H1 (cell line): ENCODE data around the gene XPNPEP1. TPM values are rescaled to one million over a fixed set of nuclear protein-coding genes. Genes with fewer than 3 reads are reported as not detected.
A peak's percentile ranks its signal among the peaks of the same experiment; 100 is the strongest.

ENCODE experiments used
- CTCF ChIA-PET: fragments of 300-600 bp; sonication (Branson Sonifier 250); formaldehyde crosslinking; loops from one replicate; lab custom pipeline; 2021; ENCODE audit not compliant: partially characterized antibody; lab: Charles Lee
- POLR2A ChIA-PET: fragments of 300-600 bp; sonication (Branson Sonifier 250); formaldehyde crosslinking; loops from one replicate; lab custom pipeline; 2021; ENCODE audit warnings: inconsistent platforms; ENCODE audit not compliant: partially characterized antibody; lab: Charles Lee
- DNase-seq, 2 experiments: peaks; one replicate each; pipeline versions ENCODE4 v3.0.0 to v3.0.0-alpha.2; 2010 to 2022; ENCODE audit warnings: low spot score in 2 of 2, low read depth in 1 of 2, mixed read lengths in 1 of 2
- FAIRE-seq: peaks from 2 replicates; lab custom pipeline; 2011; peaks lifted over from hg19 to GRCh38; lab: Jason Lieb, UNC
- H2AFZ ChIP-seq: 2 replicates; pipeline ENCODE4 v1.8.1; 2012; ENCODE audit warnings: low read length, inconsistent platforms
- H2AK5ac ChIP-seq: 2 replicates; pipeline ENCODE4 v1.6.1; 2013; ENCODE audit warnings: low read depth, low read length
- H2BK120ac ChIP-seq: replicated peaks from 2 replicates; pipeline ENCODE3; 2013; ENCODE audit warnings: low read depth, low read length, inconsistent platforms
- H2BK12ac ChIP-seq: 2 replicates; pipeline ENCODE4 v1.6.1; 2013; ENCODE audit warnings: low read depth, low read length
- H2BK15ac ChIP-seq: 2 replicates; pipeline ENCODE4 v1.6.1; 2013; ENCODE audit warnings: low read length
- H2BK20ac ChIP-seq: 2 replicates; pipeline ENCODE4 v1.6.1; 2013; ENCODE audit warnings: low read length
- H2BK5ac ChIP-seq: 2 replicates; pipeline ENCODE4 v1.6.1; 2013; ENCODE audit warnings: low read depth, low read length
- H3K14ac ChIP-seq: 2 replicates; pipeline ENCODE4 v1.6.1; 2013; ENCODE audit warnings: inconsistent platforms; ENCODE audit not compliant: insufficient read length
- H3K18ac ChIP-seq: 2 replicates; pipeline ENCODE4 v1.6.1; 2013; ENCODE audit warnings: low read length; ENCODE audit errors: extremely low read depth
- H3K23ac ChIP-seq: 2 replicates; pipeline ENCODE4 v1.6.1; 2013; ENCODE audit warnings: inconsistent platforms; ENCODE audit not compliant: insufficient read length
- H3K23me2 ChIP-seq: 2 replicates; pipeline ENCODE4 v1.6.1; 2013; ENCODE audit warnings: low read depth, low read length
- H3K27ac ChIP-seq: 2 replicates; pipeline ENCODE4 v1.6.1; 2011; ENCODE audit warnings: low read depth, low read length, inconsistent platforms
- H3K27me3 ChIP-seq, 4 experiments: replicated peaks in 1 of 4; 1 replicate in 1 of 4; 2 replicates in 3 of 4; pipeline versions ENCODE4 v1.6.1 to v1.8.1; 2011 to 2013; ENCODE audit warnings: low read length in 3 of 4, mild to moderate bottlenecking in 3 of 4, inconsistent platforms in 2 of 4, mixed read lengths in 2 of 4, moderate library complexity in 1 of 4; ENCODE audit not compliant: control insufficient read depth in 3 of 4, insufficient read depth in 3 of 4; ENCODE audit errors: extremely low read depth in 1 of 4
- H3K36me3 ChIP-seq, 4 experiments: 2 replicates each; pipeline versions ENCODE4 v1.6.1 to v1.8.1; 2011 to 2013; ENCODE audit warnings: mild to moderate bottlenecking in 4 of 4, low read length in 3 of 4, moderate library complexity in 2 of 4, control low read depth in 1 of 4, inconsistent platforms in 1 of 4; ENCODE audit not compliant: insufficient read depth in 4 of 4, control insufficient read depth in 2 of 4
- H3K4ac ChIP-seq: replicated peaks from 2 replicates; pipeline ENCODE3; 2013; ENCODE audit warnings: low read length, low read depth, mixed read lengths, inconsistent platforms; ENCODE audit not compliant: insufficient read length
- H3K4me1 ChIP-seq, 4 experiments: replicated peaks in 1 of 4; 1 replicate in 1 of 4; 2 replicates in 3 of 4; pipeline versions ENCODE4 v1.6.1 to v1.8.1; 2011 to 2013; ENCODE audit warnings: low read length in 3 of 4, inconsistent platforms in 2 of 4, mixed read lengths in 1 of 4; ENCODE audit not compliant: insufficient read depth in 4 of 4, control insufficient read depth in 3 of 4
- H3K4me2 ChIP-seq, 2 experiments: 2 replicates each; pipeline versions ENCODE4 v1.6.1 to v1.8.1; 2011 to 2013; ENCODE audit warnings: low read depth in 2 of 2, low read length in 2 of 2, control low read depth in 1 of 2, inconsistent platforms in 1 of 2, mild to moderate bottlenecking in 1 of 2; ENCODE audit not compliant: insufficient read depth in 1 of 2
- H3K4me3 ChIP-seq, 4 experiments: fragments of 200-600, 300-600 bp in 1 of 4; sonication (generic), shearing (Covaris generic), sonication (Bioruptor Twin) in 1 of 4; 2 replicates each; pipeline versions ENCODE4 v1.5.1 to v1.8.1; 2011 to 2016; ENCODE audit warnings: low read length in 4 of 4, low read depth in 3 of 4, control low read depth in 2 of 4, inconsistent platforms in 2 of 4, mild to moderate bottlenecking in 2 of 4, mixed read lengths in 1 of 4, moderate library complexity in 1 of 4; ENCODE audit not compliant: insufficient read depth in 2 of 4; ENCODE audit errors: extremely low read depth in 1 of 4
- H3K56ac ChIP-seq: replicated peaks from 2 replicates; pipeline ENCODE3; 2013; ENCODE audit warnings: low read depth, mild to moderate bottlenecking, mixed read lengths, low read length, inconsistent platforms; ENCODE audit not compliant: insufficient read length
- H3K79me1 ChIP-seq: 2 replicates; pipeline ENCODE4 v1.6.1; 2013; ENCODE audit warnings: low read depth, low read length, control low read depth
- H3K79me2 ChIP-seq, 2 experiments: 2 replicates each; pipeline versions ENCODE4 v1.6.1 to v1.8.1; 2012 to 2013; ENCODE audit warnings: low read length in 2 of 2, mild to moderate bottlenecking in 2 of 2, inconsistent platforms in 1 of 2; ENCODE audit not compliant: insufficient read depth in 2 of 2, control insufficient read depth in 1 of 2
- H3K9ac ChIP-seq, 4 experiments: replicated peaks in 1 of 4; 1 replicate in 1 of 4; 2 replicates in 3 of 4; pipeline versions ENCODE4 v1.6.1 to v1.8.1; 2011 to 2013; ENCODE audit warnings: low read depth in 3 of 4, low read length in 3 of 4, control low read depth in 2 of 4, mild to moderate bottlenecking in 2 of 4, moderate library complexity in 2 of 4, inconsistent platforms in 1 of 4; ENCODE audit errors: extremely low read depth in 1 of 4
- H3K9me3 ChIP-seq, 2 experiments: 2 replicates each; pipeline versions ENCODE4 v1.6.1 to v1.8.1; 2012 to 2013; ENCODE audit warnings: mild to moderate bottlenecking in 2 of 2, moderate library complexity in 2 of 2, control low read depth in 1 of 2, inconsistent platforms in 1 of 2, low read depth in 1 of 2, low read length in 1 of 2, mixed read lengths in 1 of 2; ENCODE audit not compliant: insufficient read depth in 2 of 2
- H4K20me1 ChIP-seq, 2 experiments: replicated peaks in 1 of 2; 2 replicates each; pipeline versions ENCODE3 to v1.8.1; 2011 to 2013; ENCODE audit warnings: inconsistent platforms in 2 of 2, low read length in 2 of 2, mild to moderate bottlenecking in 1 of 2; ENCODE audit not compliant: insufficient read depth in 2 of 2, control insufficient read depth in 1 of 2
- H4K5ac ChIP-seq: 2 replicates; pipeline ENCODE4 v1.6.1; 2013; ENCODE audit warnings: low read length, low read depth, mixed read lengths, inconsistent platforms; ENCODE audit not compliant: insufficient read length
- H4K8ac ChIP-seq: 2 replicates; pipeline ENCODE4 v1.8.0; 2013; ENCODE audit warnings: mild to moderate bottlenecking, moderate library complexity, low read length, inconsistent platforms; ENCODE audit not compliant: insufficient read depth; ENCODE audit errors: extremely low read depth
- H4K91ac ChIP-seq: replicated peaks from 2 replicates; pipeline ENCODE3; 2013; ENCODE audit warnings: low read length, mixed read lengths, inconsistent platforms; ENCODE audit not compliant: insufficient read length
- BACH1 ChIP-seq: IDR thresholded peaks from 2 replicates; pipeline ENCODE4 v1.6.1; 2012; ENCODE audit warnings: low read length, improper control_type of control experiment
- CEBPB ChIP-seq: IDR thresholded peaks from 2 replicates; pipeline ENCODE4 v1.6.1; 2012; ENCODE audit warnings: low read depth, low read length
- CREB1 ChIP-seq: IDR thresholded peaks from 2 replicates; pipeline ENCODE4 v1.6.1; 2012; ENCODE audit warnings: inconsistent platforms
- KDM4A ChIP-seq: IDR thresholded peaks from one replicate; pipeline ENCODE4 v1.7.1; 2012; ENCODE audit warnings: low read depth, mild to moderate bottlenecking, moderate library complexity, low read length, inconsistent platforms; ENCODE audit not compliant: severe bottlenecking
- POLR2A ChIP-seq, 2 experiments: IDR thresholded peaks; 1 replicate in 1 of 2; 2 replicates in 1 of 2; pipeline ENCODE4 v1.6.1; 2011; ENCODE audit warnings: low read depth in 2 of 2, low read length in 2 of 2, mild to moderate bottlenecking in 2 of 2; ENCODE audit errors: control extremely low read depth in 1 of 2
- RBBP5 ChIP-seq: IDR thresholded peaks from 2 replicates; pipeline ENCODE4 v1.7.1; 2012; ENCODE audit warnings: low read depth, mild to moderate bottlenecking, inconsistent platforms, low read length, moderate library complexity, borderline replicate concordance
- SIX5 ChIP-seq: IDR thresholded peaks from 2 replicates; pipeline ENCODE4 v1.6.1; 2011; ENCODE audit warnings: mild to moderate bottlenecking, low read depth, low read length
- TBP ChIP-seq: IDR thresholded peaks from 2 replicates; pipeline ENCODE4 v1.6.1; 2011; ENCODE audit warnings: low read depth, low read length, improper control_type of control experiment
- WGBS, 2 experiments: shearing (Covaris generic) in 1 of 2; methylation state at CpG; one replicate each; pipeline versions ENCODE4 v1.1.6 to v1.1.7; 2013 to 2015; ENCODE audit warnings: low lambda C conversion rate in 2 of 2, mixed read lengths in 2 of 2, inconsistent platforms in 1 of 2, low coverage in 1 of 2, missing lambda C conversion rate in 1 of 2; ENCODE audit not compliant: insufficient replicate concordance in 2 of 2, insufficient coverage in 1 of 2, insufficient read length in 1 of 2; ENCODE audit errors: extremely low coverage in 1 of 2, missing lambda C conversion rate in 1 of 2; 5-methylcytosine and 5-hydroxymethylcytosine counted together
- long read RNA-seq, 2 experiments: library from RNA in 1 of 2; library from capped mRNA in 1 of 2; stranded (forward); transcript quantifications; one replicate each; pipeline ENCODE4 v2.0.0, GENCODE V29; 2021; ENCODE audit warnings: inconsistent platforms in 1 of 2
- polyA minus RNA-seq, 3 experiments: library from RNA; depleted of rRNA, polyadenylated mRNA; stranded (reverse); fragments of >200 nt; gene quantifications; 1 replicate in 2 of 3; 2 replicates in 1 of 3; pipeline ENCODE4 v1.2.3, GENCODE V29; 2011
- polyA plus RNA-seq, 7 experiments: library from polyadenylated mRNA; depleted of rRNA in 3 of 7; stranded (reverse) in 5 of 7; unstranded in 2 of 7; fragments of >200 nt in 5 of 7; fragments of 200-250 nt in 2 of 7; gene quantifications; 1 replicate in 5 of 7; 2 replicates in 1 of 7; 4 replicates in 1 of 7; pipeline versions ENCODE4 v1.2.1 to v1.2.3, GENCODE V29; 2011 to 2013; ENCODE audit warnings: missing spikeins in 2 of 7, mixed read lengths in 2 of 7
- total RNA-seq: library from RNA; stranded (reverse); fragmentation: NEBNext Ultra II Directional; extraction: Animal tissue kit (Norgen Biotek cat#: 25700); gene quantifications from 2 replicates; pipeline ENCODE4 v1.2.1, GENCODE V29; 2021

Gene XPNPEP1
- total RNA-seq (49.7 and 61.1 TPM in 2 replicates), polyA plus RNA-seq (2011; rRNA removed) (201 TPM in 2 replicates), polyA minus RNA-seq (2011; rRNA and poly(A)+ RNA removed) (329 and 459 TPM in 2 replicates)
- 147 TPM for polyA plus RNA-seq (2011; cell fraction: cytosol; rRNA removed)
- polyA plus RNA-seq (2011; cell fraction: nucleus; rRNA removed), result 319 TPM
- 47.4 to 54.6 TPM (median 51.3 TPM) in 4 replicates for polyA plus RNA-seq (2012, experiment 1 of 2)
- 26.3 TPM for polyA plus RNA-seq (2012, experiment 2 of 2)
- polyA plus RNA-seq (2013, experiment 1 of 2), result 35.6 TPM
- polyA plus RNA-seq (2013, experiment 2 of 2), result 34.4 TPM
- 84.0 TPM for polyA minus RNA-seq (2011; cell fraction: cytosol; rRNA and poly(A)+ RNA removed)
- polyA minus RNA-seq (2011; cell fraction: nucleus; rRNA and poly(A)+ RNA removed), result 113 TPM
- long read RNA-seq, experiment 1, transcript XPNPEP1-218 (21 exons, 2,539 nt), result major isoform, 7 of 33 reads
- long read RNA-seq, experiment 1, partial matches to known transcripts, result 14 of 33 reads
- long read RNA-seq, experiment 1, other reads (novel, unspliced or antisense), result 11 of 33 reads
- long read RNA-seq, experiment 2, transcript XPNPEP1-218 (21 exons, 2,539 nt), result major isoform, 21 of 41 reads
- long read RNA-seq, experiment 2, partial matches to known transcripts, result 11 of 41 reads
- long read RNA-seq, experiment 2, other reads (novel, unspliced or antisense), result 8 of 41 reads

- Histone ChIP-seq H2BK12ac (peak within 1 kb of the TSS; percentile 98), H3K4me3 (peak within 1 kb of the TSS; percentile 42 to 87 (median 70)), H3K23me2 (peaks cover 8% of the 10 kb centered on the region), H3K79me2 (peaks cover 0 to 14% of the 10 kb centered on the region in 2 experiments; a peak in 2 of 4 replicates), H2AK5ac (peak within 1 kb of the TSS; percentile 65; the same call in 1 of the 2 replicates), H3K18ac (peak within 1 kb of the TSS; percentile 93), H2BK15ac (peak within 1 kb of the TSS; percentile 12; the same call in 1 of the 2 replicates), H3K79me1 (peaks cover 2% of the 10 kb centered on the region), H4K8ac (peak within 1 kb of the TSS; percentile 88), H4K91ac (peak within 1 kb of the TSS; percentile 71), H2BK120ac (peak within 1 kb of the TSS; percentile 61), H3K14ac (no peak within 1 kb of the TSS), H3K9me3 (no peaks in the 10 kb centered on the region), H4K20me1 (no peaks in the 10 kb centered on the region), H3K36me3 (no peaks in the 10 kb centered on the region; a peak in 1 of 8 replicates), H3K4me1 (peaks cover 6 to 20% (median 12%) of the 10 kb centered on the region in 4 experiments), H3K9ac (peak within 1 kb of the TSS; percentile 3 to 97 (median 42); a peak in 5 of 7 replicates), H3K56ac (no peak within 1 kb of the TSS), H3K23ac (no peak within 1 kb of the TSS), H3K4ac (peak within 1 kb of the TSS; percentile 98), H2AFZ (peak within 1 kb of the TSS; percentile 36; the same call in 1 of the 2 replicates), H2BK5ac (peak within 1 kb of the TSS; percentile 53; the same call in 1 of the 2 replicates), H2BK20ac (peak within 1 kb of the TSS; percentile 86; the same call in 1 of the 2 replicates), H3K27me3 (peaks cover 0 to 11% (median 9%) of the 10 kb centered on the region in 4 experiments; a peak in 5 of 7 replicates), H3K27ac (no peak within 1 kb of the TSS; the same call in 1 of the 2 replicates), H4K5ac (no peak within 1 kb of the TSS), H3K4me2 (peak within 1 kb of the TSS; percentile 67 to 75)
- FAIRE-seq (no peak), DNase-seq (peak in 1 of 2 experiments; percentile 89)
- ChIA-PET POLR2A (interaction anchor here (0.5 to 4.1 kb wide), 5 partner anchors 11 to 287 kb away, joined by 3 to 48 read pairs (median 4); no protein-coding TSS in a partner anchor), CTCF (interaction anchor here (1.2 to 1.6 kb wide), 3 partner anchors 13 to 76 kb away, joined by 3 to 4 read pairs (median 3); no protein-coding TSS in a partner anchor)
- 10% methylated on average over 70 of the region's 105 CpGs; no CpG with 5 or more reads in 1 of the 2 experiments for WGBS, 2 experiments
- peak; percentile 61 for TF ChIP-seq TBP
- peak; percentile 69 for TF ChIP-seq BACH1
- no peak for TF ChIP-seq SIX5
- peak; percentile 66; the same call in 1 of the 2 replicates for TF ChIP-seq RBBP5
- peak; percentile 79 to 83 for TF ChIP-seq POLR2A (IDR thresholded peaks at IDR 0.05; ENCODE audit: control extremely low read depth in 1 of 2, low read depth in 2 of 2, low read length in 2 of 2)
- no peak for TF ChIP-seq CEBPB
- TF ChIP-seq CREB1, result peak; percentile 83
- TF ChIP-seq KDM4A, result peak; percentile 70
Measured at GRCh38 chr10:109922976-109923921, at the start of gene XPNPEP1. Gene XPNPEP1, minus strand, starts transcription at chr10:109923511. Its CDS starts 78 bp downstream, at chr10:109923433.
